HFFc6 (cell line): ENCODE measurements around the gene CMTM5. TPM values are rescaled to one million over a fixed set of nuclear protein-coding genes. Genes with fewer than 3 reads are reported as not detected.
"Not testable (repeated sequence)": the region's sequence is repeated elsewhere in the genome, so short reads cannot be mapped to it uniquely, and the experiment has no call there.

Experiments
- DNase-seq: peaks from one replicate; pipeline ENCODE4 v3.0.0-alpha.2; 2018
- H3K27ac Mint-ChIP-seq: 2 replicates; pipeline ENCODE4 v1.8.0; 2020; ENCODE audit warnings: mild to moderate bottlenecking, mixed read lengths
- H3K27me3 Mint-ChIP-seq: 2 replicates; pipeline ENCODE4 v1.8.0; 2021; ENCODE audit warnings: mild to moderate bottlenecking, moderate library complexity, mixed read lengths; ENCODE audit not compliant: insufficient read depth
- H3K36me3 Mint-ChIP-seq: 2 replicates; pipeline ENCODE4 v1.8.0; 2021; ENCODE audit warnings: low read depth, mixed read lengths
- H3K4me1 Mint-ChIP-seq: 2 replicates; pipeline ENCODE4 v1.8.0; 2020; ENCODE audit warnings: low read depth, mixed read lengths
- H3K4me3 Mint-ChIP-seq: 2 replicates; pipeline ENCODE4 v1.8.0; 2020; ENCODE audit warnings: mild to moderate bottlenecking, moderate library complexity, mixed read lengths
- H3K9me3 Mint-ChIP-seq: 2 replicates; pipeline ENCODE4 v1.8.0; 2020; ENCODE audit warnings: mild to moderate bottlenecking, mixed read lengths
- CTCF ChIP-seq: fragments of 200-600 bp; sonication (generic); IDR thresholded peaks from 2 replicates; pipeline ENCODE4 v1.5.0; 2021; ENCODE audit warnings: antibody characterized with exemption, mild to moderate bottlenecking
- total RNA-seq, 6 experiments: library from RNA; stranded (reverse); fragmentation: NEBNext Ultra II Directional; extraction: Animal tissue kit (Norgen Biotek cat#: 25700); gene quantifications; 2 replicates in 1 of 6; 3 replicates in 5 of 6; pipeline ENCODE4 v1.2.3, GENCODE V29; 2021

The CMTM5 gene
- total RNA-seq, 6 experiments from 2014 or later, result not detected

- TF ChIP-seq CTCF, result no peak
- no peak overlapping the region for H3K27ac Mint-ChIP-seq
- DNase-seq, result no peak
- H3K4me1 Mint-ChIP-seq, result no peaks in the 10 kb centered on the region
- H3K4me3 Mint-ChIP-seq, result no peak overlapping the region
- H3K27me3 Mint-ChIP-seq, result peaks cover 63% of the 10 kb centered on the region
- no peaks in the 10 kb centered on the region for H3K36me3 Mint-ChIP-seq
- H3K9me3 Mint-ChIP-seq, result no peaks in the 10 kb centered on the region
Observed at GRCh38 chr14:23418021-23418420, 41.2 kb downstream of the CMTM5 start.

- not testable (repeated sequence) for DNase-seq, H3K9me3 Mint-ChIP-seq, H3K4me3 Mint-ChIP-seq, H3K4me1 Mint-ChIP-seq, H3K36me3 Mint-ChIP-seq, H3K27ac Mint-ChIP-seq
- H3K27me3 Mint-ChIP-seq, result peaks cover 64% of the 10 kb centered on the region
Observed at GRCh38 chr14:23419646-23420045, 42.8 kb downstream of the CMTM5 start.

GRCh38 chr14:23421594-23421993, 44.7 kb downstream of the CMTM5 start:
- Mint-ChIP-seq H3K4me1 (no peaks in the 10 kb centered on the region), H3K27ac (no peak overlapping the region), H3K36me3 (no peaks in the 10 kb centered on the region), H3K4me3 (no peak overlapping the region), H3K27me3 (peaks cover 51% of the 10 kb centered on the region), H3K9me3 (no peaks in the 10 kb centered on the region)
- no peak for TF ChIP-seq CTCF
- DNase-seq, result no peak

GRCh38 chr14:23423657-23424056, 46.8 kb downstream of the CMTM5 start:
- no peaks in the 10 kb centered on the region for H3K9me3 Mint-ChIP-seq
- H3K4me1 Mint-ChIP-seq, result no peaks in the 10 kb centered on the region
- H3K36me3 Mint-ChIP-seq, result no peaks in the 10 kb centered on the region
- H3K27me3 Mint-ChIP-seq, result peaks cover 47% of the 10 kb centered on the region
- no peak for DNase-seq
- no peak overlapping the region for H3K4me3 Mint-ChIP-seq
- TF ChIP-seq CTCF, result no peak
- no peak overlapping the region for H3K27ac Mint-ChIP-seq

GRCh38 chr14:23425169-23425568, 48.3 kb downstream of the CMTM5 start:
- Mint-ChIP-seq H3K27me3 (peaks cover 37% of the 10 kb centered on the region), H3K4me3 (no peak overlapping the region), H3K9me3 (no peaks in the 10 kb centered on the region), H3K27ac (no peak overlapping the region), H3K36me3 (no peaks in the 10 kb centered on the region), H3K4me1 (no peaks in the 10 kb centered on the region)
- no peak for DNase-seq
- TF ChIP-seq CTCF, result no peak

- not testable (repeated sequence) for H3K36me3 Mint-ChIP-seq, DNase-seq, H3K4me3 Mint-ChIP-seq, H3K27ac Mint-ChIP-seq, H3K9me3 Mint-ChIP-seq, H3K4me1 Mint-ChIP-seq
- H3K27me3 Mint-ChIP-seq, result peaks cover 32% of the 10 kb centered on the region
Observed at GRCh38 chr14:23425798-23426197, 49.0 kb downstream of the CMTM5 start.
